HepG2 (cell line): Measurements from ENCODE around the gene VSTM5. TPM values are rescaled to one million over a fixed set of nuclear protein-coding genes. Genes with fewer than 3 reads are reported as not detected.

Experiments
- ATAC-seq: fragments of 200-7000 bp; cut with Tn5 transposase; 3 replicates; pipeline ENCODE4 v1.9.1; 2020; ENCODE audit warnings: mild to moderate bottlenecking, moderate library complexity
- BruUV-seq: library from RNA; stranded (reverse); fragments of 400-500 nt; replicated peaks from 2 replicates; lab custom pipeline; 2021; lab: Mats Ljungman, UMichigan
- CTCF ChIA-PET: fragments of 300-600 bp; formaldehyde crosslinking; extraction: SDS; loops from one replicate; lab custom pipeline; 2021; ENCODE audit warnings: low total read pairs, inconsistent platforms, low intra/inter-chr PET ratio; lab: Yijun Ruan, JAX
- POLR2A ChIA-PET: fragments of 350-600 bp; sonication (Branson Sonifier 250); formaldehyde crosslinking; loops from one replicate; lab custom pipeline; 2020; ENCODE audit warnings: antibody characterized with exemption, inconsistent platforms; lab: Yijun Ruan, JAX
- DNase-seq: peaks from one replicate; pipeline ENCODE4 v3.0.0-alpha.2; 2015; ENCODE audit warnings: low spot score
- FAIRE-seq: peaks from 3 replicates; lab custom pipeline; 2011; peaks lifted over from hg19 to GRCh38; lab: Jason Lieb, UNC
- H2AFZ ChIP-seq: one replicate; pipeline ENCODE4 v1.6.1; 2011; ENCODE audit warnings: low read length, inconsistent platforms
- H3K27ac ChIP-seq: fragments of 300-600 bp; 3 replicates; pipeline ENCODE4 v1.8.0; 2011; ENCODE audit warnings: mixed run types, mild to moderate bottlenecking, mixed read lengths, low read length, inconsistent platforms; ENCODE audit not compliant: insufficient read depth; ENCODE audit errors: extremely low read length
- H3K27me3 ChIP-seq, 2 experiments: fragments of 200-600 bp in 1 of 2; 2 replicates in 1 of 2; 3 replicates in 1 of 2; pipeline versions ENCODE4 v1.6.0 to v1.8.0; 2011; ENCODE audit warnings: low read length in 2 of 2, mild to moderate bottlenecking in 2 of 2, moderate library complexity in 2 of 2, inconsistent platforms in 1 of 2; ENCODE audit not compliant: insufficient read depth in 2 of 2, control insufficient read depth in 1 of 2
- H3K36me3 ChIP-seq, 2 experiments: fragments of 200-600 bp in 1 of 2; replicated peaks in 1 of 2; 2 replicates in 1 of 2; 3 replicates in 1 of 2; pipeline versions ENCODE4 v1.5.1 to v1.8.0; 2011; ENCODE audit warnings: low read length in 2 of 2, inconsistent platforms in 1 of 2; ENCODE audit not compliant: insufficient read depth in 2 of 2, control insufficient read depth in 1 of 2
- H3K4me1 ChIP-seq: 2 replicates; pipeline ENCODE4 v1.5.1; 2012; ENCODE audit warnings: low read length, inconsistent platforms; ENCODE audit not compliant: insufficient read depth
- H3K4me2 ChIP-seq: 2 replicates; pipeline ENCODE4 v1.6.0; 2011; ENCODE audit warnings: low read depth, low read length, inconsistent platforms
- H3K4me3 ChIP-seq, 3 experiments: fragments of 200-600 bp in 1 of 3; sonication (generic), shearing (Covaris generic) in 1 of 3; replicated peaks in 1 of 3; 2 replicates each; pipeline ENCODE4 v1.5.1; 2011 to 2016; ENCODE audit warnings: low read length in 3 of 3, inconsistent platforms in 2 of 3, low read depth in 2 of 3, mild to moderate bottlenecking in 2 of 3, control low read depth in 1 of 3, mixed read lengths in 1 of 3; ENCODE audit not compliant: insufficient read depth in 1 of 3
- H3K79me2 ChIP-seq: one replicate; pipeline ENCODE4 v1.6.1; 2011; ENCODE audit warnings: low read length, inconsistent platforms; ENCODE audit not compliant: insufficient read depth
- H3K9ac ChIP-seq: 2 replicates; pipeline ENCODE4 v1.6.0; 2011; ENCODE audit warnings: mild to moderate bottlenecking, low read depth, low read length, inconsistent platforms; ENCODE audit not compliant: insufficient read depth
- H3K9me3 ChIP-seq: 2 replicates; pipeline ENCODE4 v1.5.1; 2012; ENCODE audit warnings: mild to moderate bottlenecking, low read length
- H4K20me1 ChIP-seq: 2 replicates; pipeline ENCODE4 v1.6.0; 2011; ENCODE audit warnings: inconsistent platforms, mild to moderate bottlenecking, low read length, moderate library complexity; ENCODE audit not compliant: insufficient read depth
- AHR ChIP-seq: IDR thresholded peaks from 2 replicates; pipeline ENCODE4 v1.6.1; 2018; ENCODE audit warnings: missing genetic modification reagents, missing compliant biosample characterization
- HMG20B ChIP-seq: conservative IDR thresholded peaks from 2 replicates; pipeline ENCODE4 v1.6.1; 2016; ENCODE audit warnings: missing genetic modification reagents, missing compliant biosample characterization
- MTF2 ChIP-seq: sonication (generic); formaldehyde crosslinking; IDR thresholded peaks from 2 replicates; pipeline ENCODE4 v1.5.0; 2020; ENCODE audit warnings: missing genetic modification reagents, borderline replicate concordance
- NRL ChIP-seq: sonication (generic); formaldehyde crosslinking; IDR thresholded peaks from 2 replicates; pipeline ENCODE4 v1.5.0; 2020; ENCODE audit warnings: missing genetic modification reagents, mild to moderate bottlenecking, moderate library complexity, borderline replicate concordance
- TSC22D2 ChIP-seq: sonication (generic); formaldehyde crosslinking; IDR thresholded peaks from 2 replicates; pipeline ENCODE4 v1.5.1; 2020; ENCODE audit warnings: missing genetic modification reagents, mild to moderate bottlenecking, borderline replicate concordance
- ZNF234 ChIP-seq: sonication (generic); formaldehyde crosslinking; conservative IDR thresholded peaks from 2 replicates; pipeline ENCODE4 v1.5.1; 2020; ENCODE audit warnings: mild to moderate bottlenecking, missing genetic modification reagents
- ZNF30 ChIP-seq: sonication (generic); formaldehyde crosslinking; IDR thresholded peaks from 2 replicates; pipeline ENCODE4 v1.5.0; 2020; ENCODE audit warnings: mild to moderate bottlenecking, missing genetic modification reagents
- ZNF333 ChIP-seq: sonication (generic); formaldehyde crosslinking; IDR thresholded peaks from 2 replicates; pipeline ENCODE4 v1.4.0; 2020; ENCODE audit warnings: mild to moderate bottlenecking, missing genetic modification reagents, borderline replicate concordance
- ZNF564 ChIP-seq: sonication (generic); formaldehyde crosslinking; IDR thresholded peaks from 2 replicates; pipeline ENCODE4 v1.8.1; 2023; ENCODE audit warnings: mild to moderate bottlenecking, missing genetic modification reagents
- ZNF567 ChIP-seq: sonication (generic); formaldehyde crosslinking; IDR thresholded peaks from 2 replicates; pipeline ENCODE4 v1.8.1; 2023; ENCODE audit warnings: mild to moderate bottlenecking, missing genetic modification reagents, borderline replicate concordance
- ZNF605 ChIP-seq: sonication (generic); formaldehyde crosslinking; IDR thresholded peaks from 2 replicates; pipeline ENCODE4 v1.8.0; 2022; ENCODE audit warnings: mild to moderate bottlenecking, missing genetic modification reagents
- WGBS: methylation state at CpG from one replicate; pipeline ENCODE4 v1.1.6; 2017; ENCODE audit warnings: low lambda C conversion rate; 5-methylcytosine and 5-hydroxymethylcytosine counted together
- in situ Hi-C: cut with HindIII; loops from 2 replicates; pipeline ENCODE4 v1.10.0; 2017; ENCODE audit warnings: low pct_unique_long_range_greater_than_20kb; ENCODE audit not compliant: extremely low pct_ligation_motif_present
- intact Hi-C: fragments of 100-400 bp; cut with micrococcal nuclease; formaldehyde crosslinking; loops from one replicate; pipeline ENCODE4 v1.10.0; 2022; ENCODE audit not compliant: unreplicated experiment
- polyA plus RNA-seq, 8 experiments: library from polyadenylated mRNA; depleted of rRNA in 3 of 8; stranded (reverse) in 7 of 8; unstranded in 1 of 8; fragments of >200 nt; fragmentation: Illumina TruSeq in 4 of 8; extraction: Trizol in 4 of 8; gene quantifications; 2 replicates each; pipeline versions ENCODE4 v1.2.1 to v1.2.3, GENCODE V29; 2011 to 2016; ENCODE audit warnings: low read depth in 4 of 8, missing spikeins in 1 of 8, mixed read lengths in 1 of 8; ENCODE audit not compliant: insufficient read depth in 1 of 8
- total RNA-seq, 5 experiments: library from RNA; depleted of rRNA; stranded (reverse); fragments of >200 nt; fragmentation: Illumina TruSeq; extraction: Trizol; gene quantifications; 2 replicates each; pipeline ENCODE4 v1.2.3, GENCODE V29; 2016; ENCODE audit warnings: low read depth in 1 of 5
- TF ChIP-seq, protein P1 (sequence below): sonication (generic); formaldehyde crosslinking; conservative IDR thresholded peaks from 2 replicates; pipeline ENCODE4 v1.4.0; 2020; ENCODE audit warnings: missing genetic modification reagents
- TF ChIP-seq, protein P2 (sequence below): sonication (generic); formaldehyde crosslinking; conservative IDR thresholded peaks from 2 replicates; pipeline ENCODE4 v1.8.0; 2022; ENCODE audit warnings: low read depth, missing genetic modification reagents
- TF ChIP-seq, protein P3 (sequence below): sonication (generic); formaldehyde crosslinking; IDR thresholded peaks from 2 replicates; pipeline ENCODE4 v1.5.0; 2020; ENCODE audit warnings: mild to moderate bottlenecking, missing genetic modification reagents, borderline replicate concordance

VSTM5 gene
- total and polyA plus RNA-seq, 2 of the 13 experiments (the other 11 are each of a cell fraction or from before 2014, with no cell fraction given): not detected

DNA sequence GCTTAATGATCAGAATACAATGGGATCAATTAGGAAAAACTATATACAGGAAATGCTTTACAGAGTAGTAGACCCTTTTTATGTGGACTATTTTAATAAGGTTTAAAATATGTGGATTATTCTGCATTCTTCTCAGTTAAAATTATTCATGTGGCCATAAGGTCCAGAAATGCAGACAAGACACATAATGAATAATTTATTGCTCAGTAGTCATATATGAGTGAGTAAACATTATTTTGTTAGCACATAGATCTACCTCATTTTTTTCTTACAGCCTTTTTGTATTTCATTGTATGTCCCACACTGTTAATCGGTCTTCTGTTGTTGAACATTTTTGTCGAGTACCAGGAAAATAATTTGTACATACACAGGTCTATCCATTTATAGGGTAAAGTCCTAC lies 45.5 kb downstream of the VSTM5 start:
- CTCF ChIA-PET: no interaction called here
- intact Hi-C loops: no loop called here
- Histone ChIP-seq H4K20me1 (no peaks in the 10 kb centered on the region), H3K79me2 (peaks cover 1% of the 10 kb centered on the region), H3K9ac (no peak overlapping the region), H2AFZ (no peak overlapping the region), H3K4me2 (no peak overlapping the region), H3K27me3 (no peaks in the 10 kb centered on the region), H3K9me3 (no peaks in the 10 kb centered on the region), H3K4me3 (no peak overlapping the region), H3K36me3 (peaks cover 18 to 80% of the 10 kb centered on the region in 2 experiments), H3K4me1 (no peaks in the 10 kb centered on the region), H3K27ac (no peak overlapping the region)
- in situ Hi-C loops: no loop called here
- WGBS: 95% methylated on average over 2 of the region's 2 CpGs
- ATAC-seq: no peak
- no peak for TF ChIP-seq MTF2 (CRISPR knock-in tag)
- TF ChIP-seq, protein P1, sequence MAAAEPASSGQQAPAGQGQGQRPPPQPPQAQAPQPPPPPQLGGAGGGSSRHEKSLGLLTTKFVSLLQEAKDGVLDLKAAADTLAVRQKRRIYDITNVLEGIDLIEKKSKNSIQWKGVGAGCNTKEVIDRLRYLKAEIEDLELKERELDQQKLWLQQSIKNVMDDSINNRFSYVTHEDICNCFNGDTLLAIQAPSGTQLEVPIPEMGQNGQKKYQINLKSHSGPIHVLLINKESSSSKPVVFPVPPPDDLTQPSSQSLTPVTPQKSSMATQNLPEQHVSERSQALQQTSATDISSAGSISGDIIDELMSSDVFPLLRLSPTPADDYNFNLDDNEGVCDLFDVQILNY (CRISPR knock-in tag): no peak
- TF ChIP-seq ZNF234 (CRISPR knock-in tag): no peak
- no peak for TF ChIP-seq ZNF564
- TF ChIP-seq ZNF30 (CRISPR knock-in tag): no peak
- TF ChIP-seq NRL (CRISPR knock-in tag): no peak
- TF ChIP-seq, protein P2, sequence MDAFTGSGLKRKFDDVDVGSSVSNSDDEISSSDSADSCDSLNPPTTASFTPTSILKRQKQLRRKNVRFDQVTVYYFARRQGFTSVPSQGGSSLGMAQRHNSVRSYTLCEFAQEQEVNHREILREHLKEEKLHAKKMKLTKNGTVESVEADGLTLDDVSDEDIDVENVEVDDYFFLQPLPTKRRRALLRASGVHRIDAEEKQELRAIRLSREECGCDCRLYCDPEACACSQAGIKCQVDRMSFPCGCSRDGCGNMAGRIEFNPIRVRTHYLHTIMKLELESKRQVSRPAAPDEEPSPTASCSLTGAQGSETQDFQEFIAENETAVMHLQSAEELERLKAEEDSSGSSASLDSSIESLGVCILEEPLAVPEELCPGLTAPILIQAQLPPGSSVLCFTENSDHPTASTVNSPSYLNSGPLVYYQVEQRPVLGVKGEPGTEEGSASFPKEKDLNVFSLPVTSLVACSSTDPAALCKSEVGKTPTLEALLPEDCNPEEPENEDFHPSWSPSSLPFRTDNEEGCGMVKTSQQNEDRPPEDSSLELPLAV (CRISPR knock-in tag): no peak
- TF ChIP-seq, protein P3, sequence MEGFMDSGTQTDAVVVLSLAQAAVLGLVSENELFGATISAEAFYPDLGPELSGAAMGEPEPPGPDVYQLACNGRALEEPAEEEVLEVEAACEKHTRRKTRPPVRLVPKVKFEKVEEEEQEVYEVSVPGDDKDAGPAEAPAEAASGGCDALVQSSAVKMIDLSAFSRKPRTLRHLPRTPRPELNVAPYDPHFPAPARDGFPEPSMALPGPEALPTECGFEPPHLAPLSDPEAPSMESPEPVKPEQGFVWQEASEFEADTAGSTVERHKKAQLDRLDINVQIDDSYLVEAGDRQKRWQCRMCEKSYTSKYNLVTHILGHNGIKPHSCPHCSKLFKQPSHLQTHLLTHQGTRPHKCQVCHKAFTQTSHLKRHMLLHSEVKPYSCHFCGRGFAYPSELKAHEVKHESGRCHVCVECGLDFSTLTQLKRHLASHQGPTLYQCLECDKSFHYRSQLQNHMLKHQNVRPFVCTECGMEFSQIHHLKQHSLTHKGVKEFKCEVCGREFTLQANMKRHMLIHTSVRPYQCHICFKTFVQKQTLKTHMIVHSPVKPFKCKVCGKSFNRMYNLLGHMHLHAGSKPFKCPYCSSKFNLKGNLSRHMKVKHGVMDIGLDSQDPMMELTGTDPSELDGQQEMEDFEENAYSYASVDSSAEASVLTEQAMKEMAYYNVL: no peak
- no peak for TF ChIP-seq ZNF333
- no peak for TF ChIP-seq ZNF567
- no peak for TF ChIP-seq AHR (CRISPR knock-in tag)
- TF ChIP-seq TSC22D2 (CRISPR knock-in tag): no peak
- TF ChIP-seq ZNF605: no peak
- TF ChIP-seq HMG20B: no peak
- POLR2A ChIA-PET: no interaction called here
- FAIRE-seq: no peak
- no peak for DNase-seq
- BruUV-seq: TSS peak; percentile 27
